ENCODE data around the gene CCNY.

CCNY gene

GRCh38 chr10:35391153-35391953 is 55.0 kb downstream of the CCNY start:
- TF ChIP-seq CTCF (IDR thresholded peaks at IDR 0.05; ENCODE audit: low read depth, low read length, missing control alignments) = no peak
- no peak for DNase-seq (ENCODE audit: low read depth)
- no peak overlapping the region for H3K4me3 ChIP-seq (ENCODE audit: low read depth, low read length)

GRCh38 chr10:35391954-35392262 is 55.6 kb downstream of the CCNY start:
- DNase-seq (ENCODE audit: low read depth) = no peak
- no peak for TF ChIP-seq CTCF (IDR thresholded peaks at IDR 0.05; ENCODE audit: low read depth, low read length, missing control alignments)
- no peak overlapping the region for H3K4me3 ChIP-seq (ENCODE audit: low read depth, low read length)

- no peak overlapping the region for H3K4me3 ChIP-seq (ENCODE audit: low read depth, low read length)
- no peak for TF ChIP-seq CTCF (IDR thresholded peaks at IDR 0.05; ENCODE audit: low read depth, low read length, missing control alignments)
- DNase-seq (ENCODE audit: low read depth) = no peak
Measured at GRCh38 chr10:35392482-35393228, 56.3 kb downstream of the CCNY start.

- DNase-seq (ENCODE audit: low read depth) = no peak
- no peak for TF ChIP-seq CTCF (IDR thresholded peaks at IDR 0.05; ENCODE audit: low read depth, low read length, missing control alignments)
- no peak overlapping the region for H3K4me3 ChIP-seq (ENCODE audit: low read depth, low read length)
Measured at GRCh38 chr10:35394411-35394851, 58.1 kb downstream of the CCNY start.

GRCh38 chr10:35394934-35395333 is 58.6 kb downstream of the CCNY start:
- H3K4me3 ChIP-seq (ENCODE audit: low read depth, low read length) = no peak overlapping the region
- no peak for TF ChIP-seq CTCF (IDR thresholded peaks at IDR 0.05; ENCODE audit: low read depth, low read length, missing control alignments)

GRCh38 chr10:35396560-35397434 is 60.5 kb downstream of the CCNY start:
- H3K4me3 ChIP-seq (ENCODE audit: low read depth, low read length) = no peak overlapping the region
- no peak for DNase-seq (ENCODE audit: low read depth)
- TF ChIP-seq CTCF (IDR thresholded peaks at IDR 0.05; ENCODE audit: low read depth, low read length, missing control alignments) = no peak

More at GRCh38 chr10:35394934-35395333, 58.6 kb downstream of the CCNY start:
- no peak for DNase-seq (ENCODE audit: low read depth)

Data from GM12864 (cell line).